AG04449 (cell line): ENCODE results near the gene RBM5.

Experiments used
- CTCF ChIA-PET: fragments of 350-600 bp; formaldehyde crosslinking; extraction: SDS; loops from one replicate; lab custom pipeline; 2021; ENCODE audit warnings: antibody characterized with exemption; lab: Yijun Ruan, JAX
- POLR2A ChIA-PET: fragments of 400-600, 350-600 bp; formaldehyde crosslinking; extraction: SDS; loops from one replicate; lab custom pipeline; 2020; ENCODE audit warnings: antibody characterized with exemption, inconsistent platforms; lab: Yijun Ruan, JAX
- DNase-seq: peaks from one replicate; pipeline ENCODE4 v3.0.0-alpha.2; 2010; ENCODE audit warnings: low read depth, low spot score
- H3K4me3 ChIP-seq: 2 replicates; pipeline ENCODE4 v1.5.1; 2011; ENCODE audit warnings: low read depth, mild to moderate bottlenecking, control low read depth, low read length
- CTCF ChIP-seq: IDR thresholded peaks from one replicate; pipeline ENCODE4 v1.5.1; 2011; ENCODE audit warnings: mild to moderate bottlenecking, moderate library complexity, low read length, control low read depth, inconsistent platforms; ENCODE audit not compliant: insufficient read depth; ENCODE audit errors: missing control alignments

The RBM5 gene

GRCh38 chr3:50138266-50139200 lies 49.8 kb downstream of the RBM5 start:
- DNase-seq = no peak
- TF ChIP-seq CTCF = no peak
- no peak overlapping the region for H3K4me3 ChIP-seq
- ChIA-PET POLR2A (interaction anchor here (1.4 kb wide), 1 partner anchor 25 kb away, joined by 3 read pairs; no protein-coding TSS in a partner anchor), CTCF (interaction anchor here (0.9 to 31.5 kb wide), 5 partner anchors 15 to 88 kb away, joined by 3 to 817 read pairs (median 4); partner anchors contain the start of gene GNAT1)

- H3K4me3 ChIP-seq = no peak overlapping the region
- TF ChIP-seq CTCF = no peak
- ChIA-PET POLR2A (no interaction called here), CTCF (interaction anchor here (0.9 to 31.5 kb wide), 4 partner anchors 16 to 87 kb away, joined by 3 to 817 read pairs (median 40); partner anchors contain the start of gene GNAT1)
- no peak for DNase-seq
Measured at GRCh38 chr3:50139308-50139707, 50.6 kb downstream of the RBM5 start.

- H3K4me3 ChIP-seq = no peak overlapping the region
- POLR2A ChIA-PET = no interaction called here
- no peak for DNase-seq
- TF ChIP-seq CTCF = no peak
- CTCF ChIA-PET = interaction anchor here (0.9 to 31.5 kb wide), 5 partner anchors 11 to 86 kb away, joined by 3 to 817 read pairs (median 4); partner anchors contain the start of gene GNAT1
Measured at GRCh38 chr3:50139718-50140423, 51.2 kb downstream of the RBM5 start.

GRCh38 chr3:50140990-50141389 lies 52.3 kb downstream of the RBM5 start:
- TF ChIP-seq CTCF = no peak
- ChIA-PET POLR2A (no interaction called here), CTCF (interaction anchor here (0.6 to 31.5 kb wide), 3 partner anchors 18 to 86 kb away, joined by 3 to 817 read pairs (median 76); partner anchors contain the start of gene GNAT1)
- DNase-seq = no peak
- H3K4me3 ChIP-seq = no peak overlapping the region

- ChIA-PET CTCF (no interaction called here), POLR2A (no interaction called here)
- no peak overlapping the region for H3K4me3 ChIP-seq
- no peak for TF ChIP-seq CTCF
- DNase-seq = no peak
Measured at GRCh38 chr3:50146316-50146901, 57.7 kb downstream of the RBM5 start.
